HG03108 (cell line): ENCODE results near the gene LGALS7B.
"Not testable (repeated sequence)": the region's sequence is repeated elsewhere in the genome, so short reads cannot be mapped to it uniquely, and the experiment has no call there.

Experiments used
- ATAC-seq: cut with Tn5 transposase; IDR thresholded peaks from one replicate; pipeline ENCODE4 v1.9.1; 2021; ENCODE audit warnings: moderate library complexity; ENCODE audit not compliant: unreplicated experiment

LGALS7B gene

GRCh38 chr19:38788478-38789243, at the start of gene LGALS7B:
Gene LGALS7B, plus strand, starts transcription at chr19:38789200. Its CDS starts 27 bp downstream, at chr19:38789227.
- ATAC-seq, result no peak

- ATAC-seq, result no peak
Observed at GRCh38 chr19:38739440-38740256, 49.4 kb upstream of the LGALS7B start.

DNA sequence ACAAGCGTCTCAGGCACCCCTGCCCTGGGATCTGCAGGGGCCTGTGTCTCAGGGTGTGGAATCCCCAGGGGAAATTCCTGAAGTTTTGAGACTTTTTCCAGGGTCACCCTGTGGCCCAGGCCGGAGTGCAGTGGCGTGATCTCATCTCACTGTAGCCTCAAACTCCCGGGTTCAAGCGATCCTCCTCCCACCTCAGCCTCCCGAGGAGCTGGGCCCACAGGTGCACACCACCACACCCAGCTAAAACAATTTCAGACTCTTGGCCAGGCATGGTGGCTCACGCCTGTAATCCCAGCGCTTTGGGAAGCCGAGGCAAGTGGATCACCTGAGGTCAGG, 48.8 kb upstream of the LGALS7B start:
- no peak for ATAC-seq

- ATAC-seq, result no peak
Observed at GRCh38 chr19:38740932-38741331, 48.1 kb upstream of the LGALS7B start.

- no peak for ATAC-seq
Observed at GRCh38 chr19:38741670-38742069, 47.3 kb upstream of the LGALS7B start.

GRCh38 chr19:38742296-38742695, 46.7 kb upstream of the LGALS7B start:
- no peak for ATAC-seq

- ATAC-seq, result no peak
Observed at GRCh38 chr19:38742906-38743305, 46.1 kb upstream of the LGALS7B start.

GRCh38 chr19:38743394-38744297, 45.4 kb upstream of the LGALS7B start:
- ATAC-seq, result no peak

DNA sequence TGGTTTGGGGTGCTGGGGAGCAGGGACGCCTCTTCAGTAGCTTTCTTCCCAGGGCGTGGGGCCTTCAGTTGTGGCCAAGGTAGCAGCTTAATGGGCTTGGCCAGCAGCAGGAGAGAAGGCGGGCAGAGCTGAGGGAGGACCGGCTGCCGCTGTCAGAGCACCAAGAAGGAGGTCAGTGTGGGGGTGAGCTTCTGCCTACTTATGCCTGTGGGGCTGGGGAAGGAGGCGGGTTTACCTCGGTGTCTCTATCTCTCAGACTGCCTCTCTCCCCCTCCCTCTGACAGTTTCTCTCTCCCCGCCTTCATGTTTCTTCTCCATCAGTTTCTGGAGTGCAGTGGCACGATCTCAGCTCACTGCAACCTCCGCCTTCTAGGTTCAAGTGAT, 44.7 kb upstream of the LGALS7B start, which contains the start of gene CAPN12:
TSS of gene CAPN12 (minus strand) at position 177 of the 384 bp plus-strand sequence. CDS start 309 bp downstream, outside the sequence.
- no peak for ATAC-seq

DNA sequence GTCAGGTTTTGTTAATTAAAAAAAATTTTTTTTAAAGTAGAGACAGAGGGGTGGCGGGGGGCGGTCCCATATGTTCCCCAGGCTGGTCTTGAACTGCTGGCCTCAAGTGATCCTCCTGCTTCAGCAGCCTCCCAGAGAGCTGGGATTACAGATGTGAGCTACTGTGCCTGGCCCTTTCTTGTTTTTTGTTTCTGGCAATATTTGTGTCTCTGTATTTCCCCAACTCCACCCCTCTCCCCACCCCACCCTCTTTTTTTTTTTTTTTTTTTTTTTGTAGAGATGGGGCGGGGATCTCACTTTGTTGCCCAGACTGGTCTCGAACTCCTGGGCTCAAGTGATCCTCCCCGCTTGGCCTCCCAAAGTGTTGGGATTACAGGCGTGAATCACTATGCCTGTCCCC, 44.1 kb upstream of the LGALS7B start:
- ATAC-seq, result no peak

DNA sequence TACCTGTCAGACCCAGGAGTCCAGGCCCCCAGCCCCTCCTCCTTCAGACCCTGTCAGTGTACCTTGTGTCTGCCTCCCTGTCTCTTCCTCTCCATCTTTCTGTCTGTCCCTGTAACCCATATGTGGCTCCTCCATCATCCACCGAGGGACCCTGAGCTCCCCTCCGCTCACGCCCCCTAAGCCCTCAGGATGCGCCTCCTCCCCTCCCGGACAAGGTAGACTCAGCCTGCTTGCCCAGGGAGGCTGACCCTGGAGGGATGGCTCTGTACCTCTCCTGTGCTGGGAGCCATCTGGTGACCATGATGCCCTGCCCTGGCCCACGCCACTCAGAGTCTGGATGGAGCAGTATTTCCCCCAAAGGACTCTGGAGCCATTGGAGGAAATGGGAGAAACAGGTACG, 43.7 kb upstream of the LGALS7B start:
- ATAC-seq, result no peak

GRCh38 chr19:38753783-38754182, 35.2 kb upstream of the LGALS7B start:
- ATAC-seq, result not testable (repeated sequence)

DNA sequence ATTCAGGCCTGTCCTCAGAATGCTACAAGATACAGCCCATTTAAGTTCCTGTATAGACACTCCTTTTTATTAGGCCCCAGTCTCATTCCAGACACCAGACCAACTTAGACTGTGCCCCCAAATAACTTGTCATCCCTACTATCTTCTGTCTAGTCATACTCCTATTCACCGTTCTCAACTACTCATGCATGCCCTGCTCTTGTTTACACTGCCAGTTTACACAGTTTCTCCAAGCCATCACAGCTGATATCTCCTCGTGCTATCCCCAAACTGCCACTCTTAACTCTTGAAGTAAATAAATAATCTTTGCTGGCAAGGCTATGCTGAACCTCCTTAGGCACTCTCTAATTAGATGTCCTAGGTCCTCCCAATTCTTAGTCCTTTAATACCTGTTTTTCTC, 34.8 kb upstream of the LGALS7B start:
- ATAC-seq, result not testable (repeated sequence)

DNA sequence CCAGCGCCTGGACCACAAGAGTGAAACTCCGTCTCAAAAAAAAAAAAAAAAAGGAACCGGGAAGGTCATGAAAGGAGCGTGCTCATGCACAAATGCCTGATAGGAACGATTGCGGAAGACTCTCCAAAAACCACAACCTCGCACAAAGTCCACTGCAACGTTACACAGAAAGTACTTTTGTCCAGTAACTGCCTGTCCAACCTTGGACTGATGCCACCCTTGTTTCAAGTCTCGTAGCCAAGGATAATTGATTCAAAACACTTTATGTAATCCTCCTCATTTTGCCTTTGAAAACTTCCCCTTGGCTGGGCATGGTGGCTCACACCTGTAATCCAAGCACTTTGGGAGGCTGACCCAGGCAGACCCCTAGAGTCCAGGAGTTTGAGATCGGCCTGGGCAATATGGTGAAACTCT, 29.4 kb upstream of the LGALS7B start:
- no peak for ATAC-seq

DNA sequence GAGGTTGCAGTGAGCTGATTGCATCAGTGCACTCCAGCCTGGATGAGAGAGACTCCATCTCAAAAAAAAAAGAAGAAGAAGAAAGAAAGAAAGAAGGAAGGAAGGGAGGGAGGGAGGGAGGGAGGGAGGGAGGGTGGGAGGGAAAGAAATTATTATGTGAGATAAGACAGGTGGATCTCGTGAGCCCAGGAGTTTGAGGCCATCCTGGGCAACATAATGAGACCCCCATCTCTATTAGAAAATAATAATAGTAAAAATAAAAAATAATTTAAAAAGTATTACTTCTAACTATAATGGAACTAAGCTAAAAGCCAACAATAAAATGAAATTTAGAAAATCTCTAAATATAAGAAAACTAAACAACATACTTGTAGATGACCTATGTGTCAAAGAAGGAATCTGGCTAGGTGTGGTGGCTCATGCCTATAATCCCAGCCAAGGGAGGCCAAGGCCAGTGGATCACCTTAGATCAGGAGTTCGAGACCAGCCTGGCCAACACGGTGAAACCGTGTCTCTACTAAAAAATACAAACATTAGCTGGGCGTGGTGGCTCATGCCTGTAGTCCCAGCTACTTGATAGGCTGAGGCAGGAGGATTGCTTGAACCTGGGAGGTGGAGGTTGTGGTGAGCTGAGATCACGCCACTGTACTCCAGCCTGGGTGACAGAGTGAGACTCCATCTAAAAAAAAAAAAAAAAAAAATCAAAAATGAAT, 28.0 kb upstream of the LGALS7B start:
- ATAC-seq, result not testable (repeated sequence)

GRCh38 chr19:38761884-38762389, 27.1 kb upstream of the LGALS7B start:
- not testable (repeated sequence) for ATAC-seq

GRCh38 chr19:38763795-38764220, 25.2 kb upstream of the LGALS7B start:
- ATAC-seq, result no peak

GRCh38 chr19:38765214-38765613, 23.8 kb upstream of the LGALS7B start:
- ATAC-seq, result no peak

DNA sequence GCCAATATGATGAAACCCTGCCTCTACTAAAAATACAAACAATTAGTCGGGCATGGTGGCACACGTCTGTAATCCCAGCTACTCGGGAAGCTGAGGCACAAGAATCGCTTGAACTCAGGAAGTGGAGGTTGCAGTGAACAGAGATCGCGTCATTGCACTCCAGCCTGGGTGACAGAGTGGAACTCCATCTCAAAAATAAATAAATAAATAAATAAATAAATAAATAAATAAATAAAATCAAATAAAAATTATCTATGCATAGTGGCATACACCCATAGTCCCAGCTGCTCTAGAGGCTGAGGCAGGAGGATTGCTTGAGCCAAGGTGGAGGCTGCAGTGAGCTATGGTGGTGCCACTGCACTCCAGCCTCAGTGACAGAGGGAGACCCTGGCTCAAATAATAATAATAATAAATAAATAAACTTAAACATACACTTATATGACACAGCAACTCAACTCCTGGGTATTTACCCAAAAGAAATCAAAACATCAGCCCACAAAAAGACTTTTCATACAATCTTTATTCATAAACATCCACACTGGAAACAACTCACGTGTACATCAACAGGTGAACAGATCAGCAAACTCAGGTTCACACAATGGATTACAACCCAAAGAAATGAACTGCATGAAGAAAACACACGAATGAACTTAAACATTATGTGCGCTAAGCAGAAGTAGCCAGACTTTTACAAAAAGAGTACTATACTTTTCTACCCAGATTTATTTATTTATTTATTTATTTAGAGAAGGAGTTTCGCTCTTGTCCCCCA, 22.5 kb upstream of the LGALS7B start:
- ATAC-seq, result no peak
